PFSK-1 (cell line): ENCODE measurements around the gene QKI.

Experiments
- FOXP2 ChIP-seq: optimal IDR thresholded peaks from 2 replicates; pipeline ENCODE3; 2011; ENCODE audit warnings: borderline replicate concordance, control low read depth, inconsistent platforms; ENCODE audit not compliant: insufficient read depth; ENCODE audit errors: extremely low read length, extremely low read depth
- POLR2AphosphoS5 ChIP-seq: IDR thresholded peaks from 2 replicates; pipeline ENCODE4 v1.6.1; 2012; ENCODE audit warnings: low read depth, mild to moderate bottlenecking, control low read depth, low read length, moderate library complexity
- SIN3A ChIP-seq: IDR thresholded peaks from 2 replicates; pipeline ENCODE4 v1.6.1; 2012; ENCODE audit warnings: mild to moderate bottlenecking, low read length, moderate library complexity, borderline replicate concordance; ENCODE audit not compliant: insufficient read depth
- TAF1 ChIP-seq: IDR thresholded peaks from 2 replicates; pipeline ENCODE4 v1.6.1; 2012; ENCODE audit warnings: low read length, control low read depth, borderline replicate concordance; ENCODE audit not compliant: insufficient read depth
- TF ChIP-seq, protein P1 (sequence below), 2 experiments: IDR thresholded peaks; 2 replicates each; pipeline versions ENCODE4 v1.6.1 to v1.8.0; 2011 to 2012; ENCODE audit warnings: low read depth in 2 of 2, low read length in 2 of 2, control low read depth in 1 of 2, inconsistent platforms in 1 of 2, mild to moderate bottlenecking in 1 of 2, moderate library complexity in 1 of 2; ENCODE audit not compliant: insufficient read depth in 1 of 2

QKI gene

GRCh38 chr6:163570579-163571231, 156.2 kb downstream of the QKI start:
- TF ChIP-seq POLR2AphosphoS5: no peak
- TF ChIP-seq SIN3A: no peak
- TF ChIP-seq FOXP2: no peak
- no peak for TF ChIP-seq TAF1

GRCh38 chr6:163571730-163572129, 157.2 kb downstream of the QKI start:
- TF ChIP-seq SIN3A: no peak
- no peak for TF ChIP-seq TAF1
- TF ChIP-seq POLR2AphosphoS5: no peak
- TF ChIP-seq, protein P1, sequence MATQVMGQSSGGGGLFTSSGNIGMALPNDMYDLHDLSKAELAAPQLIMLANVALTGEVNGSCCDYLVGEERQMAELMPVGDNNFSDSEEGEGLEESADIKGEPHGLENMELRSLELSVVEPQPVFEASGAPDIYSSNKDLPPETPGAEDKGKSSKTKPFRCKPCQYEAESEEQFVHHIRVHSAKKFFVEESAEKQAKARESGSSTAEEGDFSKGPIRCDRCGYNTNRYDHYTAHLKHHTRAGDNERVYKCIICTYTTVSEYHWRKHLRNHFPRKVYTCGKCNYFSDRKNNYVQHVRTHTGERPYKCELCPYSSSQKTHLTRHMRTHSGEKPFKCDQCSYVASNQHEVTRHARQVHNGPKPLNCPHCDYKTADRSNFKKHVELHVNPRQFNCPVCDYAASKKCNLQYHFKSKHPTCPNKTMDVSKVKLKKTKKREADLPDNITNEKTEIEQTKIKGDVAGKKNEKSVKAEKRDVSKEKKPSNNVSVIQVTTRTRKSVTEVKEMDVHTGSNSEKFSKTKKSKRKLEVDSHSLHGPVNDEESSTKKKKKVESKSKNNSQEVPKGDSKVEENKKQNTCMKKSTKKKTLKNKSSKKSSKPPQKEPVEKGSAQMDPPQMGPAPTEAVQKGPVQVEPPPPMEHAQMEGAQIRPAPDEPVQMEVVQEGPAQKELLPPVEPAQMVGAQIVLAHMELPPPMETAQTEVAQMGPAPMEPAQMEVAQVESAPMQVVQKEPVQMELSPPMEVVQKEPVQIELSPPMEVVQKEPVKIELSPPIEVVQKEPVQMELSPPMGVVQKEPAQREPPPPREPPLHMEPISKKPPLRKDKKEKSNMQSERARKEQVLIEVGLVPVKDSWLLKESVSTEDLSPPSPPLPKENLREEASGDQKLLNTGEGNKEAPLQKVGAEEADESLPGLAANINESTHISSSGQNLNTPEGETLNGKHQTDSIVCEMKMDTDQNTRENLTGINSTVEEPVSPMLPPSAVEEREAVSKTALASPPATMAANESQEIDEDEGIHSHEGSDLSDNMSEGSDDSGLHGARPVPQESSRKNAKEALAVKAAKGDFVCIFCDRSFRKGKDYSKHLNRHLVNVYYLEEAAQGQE (IDR thresholded peaks at IDR 0.05; ENCODE audit: insufficient read depth in 1 of 2, low read depth in 2 of 2, low read length in 2 of 2): no peak
- TF ChIP-seq FOXP2: no peak

GRCh38 chr6:163572612-163573011, 158.1 kb downstream of the QKI start:
- no peak for TF ChIP-seq TAF1
- TF ChIP-seq SIN3A: no peak
- no peak for TF ChIP-seq FOXP2
- TF ChIP-seq, protein P1 (IDR thresholded peaks at IDR 0.05; ENCODE audit: insufficient read depth in 1 of 2, low read depth in 2 of 2, low read length in 2 of 2): no peak

DNA sequence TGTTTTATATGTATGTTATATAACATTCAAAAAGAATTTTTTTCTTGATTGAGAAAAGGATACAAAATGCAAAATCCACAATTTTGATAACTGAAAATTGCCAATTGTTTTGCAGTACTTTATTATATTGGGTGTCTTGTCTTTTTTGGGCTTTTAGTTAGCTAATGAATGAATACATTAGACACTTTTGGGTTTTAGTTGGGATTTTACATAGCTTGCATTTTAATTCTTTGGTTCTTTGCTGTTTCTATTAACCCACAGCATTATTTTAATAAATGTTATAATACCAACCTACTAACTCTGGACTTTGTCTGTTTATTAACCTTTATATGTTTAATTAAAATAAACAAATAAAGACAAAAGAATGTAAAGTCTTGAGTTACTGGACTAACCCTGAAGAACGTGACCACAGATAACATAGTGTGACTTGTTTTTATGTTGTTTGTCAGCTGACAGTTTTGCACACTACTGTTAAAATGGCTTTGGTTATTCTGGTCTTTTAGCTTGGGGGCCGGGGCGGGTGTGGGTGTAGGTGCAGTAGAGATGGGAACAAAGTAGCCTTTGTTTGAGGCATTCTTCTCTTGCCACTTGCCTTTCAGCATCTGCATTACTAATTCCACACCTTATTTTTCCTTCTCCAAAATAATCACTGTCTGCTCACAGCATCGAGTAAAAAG, 159.1 kb downstream of the QKI start:
- no peak for TF ChIP-seq SIN3A
- no peak for TF ChIP-seq FOXP2
- TF ChIP-seq, protein P1 (IDR thresholded peaks at IDR 0.05; ENCODE audit: insufficient read depth in 1 of 2, low read depth in 2 of 2, low read length in 2 of 2): no peak
- no peak for TF ChIP-seq POLR2AphosphoS5
- TF ChIP-seq TAF1: no peak

DNA sequence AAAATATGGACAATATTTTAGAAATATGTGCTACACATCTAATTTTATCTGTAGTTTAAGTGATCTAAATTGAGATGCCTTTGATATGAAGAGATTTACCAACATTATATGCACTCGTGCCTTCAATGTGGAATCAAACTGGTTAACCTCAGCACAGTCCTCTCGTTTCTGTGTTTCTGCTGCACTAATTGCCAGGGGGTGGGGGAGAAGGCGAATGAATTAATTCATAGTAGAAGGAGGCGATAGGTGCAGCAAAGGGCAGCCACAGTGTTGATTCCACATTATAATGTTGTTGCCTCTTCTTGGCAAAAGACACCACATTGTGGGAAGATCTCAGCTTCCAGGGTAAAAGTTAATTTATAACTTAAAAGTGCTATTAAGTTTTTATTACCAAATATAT, 161.6 kb downstream of the QKI start:
- TF ChIP-seq TAF1: no peak
- TF ChIP-seq, protein P1 (IDR thresholded peaks at IDR 0.05; ENCODE audit: insufficient read depth in 1 of 2, low read depth in 2 of 2, low read length in 2 of 2): no peak
- TF ChIP-seq SIN3A: no peak
- no peak for TF ChIP-seq POLR2AphosphoS5
- no peak for TF ChIP-seq FOXP2
